IMR-90 (cell line): ENCODE measurements around the gene FLT1. TPM values are rescaled to one million over a fixed set of nuclear protein-coding genes. Genes with fewer than 3 reads are reported as not detected.

Experiments used
- ATAC-seq: fragments of 200-7000 bp; cut with Tn5 transposase; 2 replicates; pipeline ENCODE4 v1.9.1; 2020; ENCODE audit warnings: low read depth, mild to moderate bottlenecking, moderate library complexity
- BruUV-seq: library from RNA; stranded (reverse); fragments of 400-500 nt; replicated peaks from 2 replicates; lab custom pipeline; 2021; lab: Mats Ljungman, UMichigan
- CTCF ChIA-PET: fragments of 300-600 bp; formaldehyde crosslinking; extraction: SDS; loops from one replicate; lab custom pipeline; 2021; ENCODE audit warnings: antibody characterized with exemption; lab: Yijun Ruan, JAX
- POLR2A ChIA-PET: fragments of 300-600 bp; sonication (Branson Sonifier 250); formaldehyde crosslinking; loops from one replicate; lab custom pipeline; 2022; ENCODE audit warnings: antibody characterized with exemption; ENCODE audit not compliant: unreplicated experiment; lab: Charles Lee
- DNase-seq: peaks from one replicate; pipeline ENCODE4 v3.0.0; 2013
- H2AFZ ChIP-seq: replicated peaks from 2 replicates; pipeline ENCODE3; 2013; ENCODE audit warnings: low read length, mild to moderate bottlenecking; ENCODE audit not compliant: poor library complexity
- H2AK5ac ChIP-seq: 2 replicates; pipeline ENCODE4 v1.6.1; 2013; ENCODE audit warnings: low read depth, low read length, inconsistent platforms
- H2AK9ac ChIP-seq: replicated peaks from 2 replicates; pipeline ENCODE3; 2013; ENCODE audit warnings: mild to moderate bottlenecking, low read depth, low read length, moderate library complexity; ENCODE audit not compliant: poor library complexity
- H2BK120ac ChIP-seq: 2 replicates; pipeline ENCODE4 v1.6.1; 2013; ENCODE audit warnings: low read depth, low read length, inconsistent platforms
- H2BK15ac ChIP-seq: 3 replicates; pipeline ENCODE4 v1.6.1; 2013; ENCODE audit warnings: low read depth, low read length, inconsistent platforms
- H2BK20ac ChIP-seq: 2 replicates; pipeline ENCODE4 v1.6.1; 2013; ENCODE audit warnings: low read depth, mild to moderate bottlenecking, inconsistent platforms, low read length, moderate library complexity
- H2BK5ac ChIP-seq: 2 replicates; pipeline ENCODE4 v1.6.1; 2013; ENCODE audit warnings: mild to moderate bottlenecking, low read depth, low read length, inconsistent platforms; ENCODE audit not compliant: poor library complexity, severe bottlenecking
- H3K14ac ChIP-seq: replicated peaks from 2 replicates; pipeline ENCODE4 v1.6.1; 2013; ENCODE audit warnings: low read depth, low read length, inconsistent platforms
- H3K18ac ChIP-seq: 2 replicates; pipeline ENCODE4 v1.6.1; 2013; ENCODE audit warnings: low read depth, low read length, control low read depth
- H3K23ac ChIP-seq: 2 replicates; pipeline ENCODE4 v1.6.1; 2013; ENCODE audit warnings: low read depth, low read length, inconsistent platforms
- H3K27ac ChIP-seq: 2 replicates; pipeline ENCODE4 v1.5.1; 2013; ENCODE audit warnings: mild to moderate bottlenecking, control low read depth, low read length; ENCODE audit not compliant: insufficient read depth
- H3K27me3 ChIP-seq: 2 replicates; pipeline ENCODE4 v1.6.1; 2013; ENCODE audit warnings: low read length; ENCODE audit not compliant: control insufficient read depth, insufficient read depth
- H3K36me3 ChIP-seq: 2 replicates; pipeline ENCODE4 v1.6.1; 2013; ENCODE audit warnings: low read length, mixed read lengths; ENCODE audit not compliant: control insufficient read depth, insufficient read depth
- H3K4ac ChIP-seq: 2 replicates; pipeline ENCODE4 v1.6.1; 2013; ENCODE audit warnings: low read depth, low read length, inconsistent platforms
- H3K4me1 ChIP-seq: 2 replicates; pipeline ENCODE4 v1.6.1; 2013; ENCODE audit warnings: low read length, mixed read lengths; ENCODE audit not compliant: control insufficient read depth, insufficient read depth
- H3K4me2 ChIP-seq: 2 replicates; pipeline ENCODE4 v1.6.1; 2013; ENCODE audit warnings: low read depth, mild to moderate bottlenecking, control low read depth, low read length, moderate library complexity
- H3K4me3 ChIP-seq: 2 replicates; pipeline ENCODE4 v1.5.1; 2013; ENCODE audit warnings: low read depth, mild to moderate bottlenecking, control low read depth, low read length, moderate library complexity; ENCODE audit not compliant: insufficient read depth
- H3K56ac ChIP-seq: 2 replicates; pipeline ENCODE4 v1.6.1; 2013; ENCODE audit warnings: low read length, inconsistent platforms; ENCODE audit not compliant: insufficient read depth; ENCODE audit errors: extremely low read depth
- H3K79me1 ChIP-seq, 2 experiments: 2 replicates each; pipeline ENCODE4 v1.6.1; 2013; ENCODE audit warnings: low read length in 2 of 2, inconsistent platforms in 1 of 2, low read depth in 1 of 2
- H3K9ac ChIP-seq: 2 replicates; pipeline ENCODE4 v1.6.1; 2013; ENCODE audit warnings: low read depth, low read length, control low read depth
- H3K9me1 ChIP-seq: 2 replicates; pipeline ENCODE4 v1.6.1; 2013; ENCODE audit warnings: low read length, inconsistent platforms; ENCODE audit not compliant: insufficient read depth
- H3K9me3 ChIP-seq: 2 replicates; pipeline ENCODE4 v1.6.1; 2013; ENCODE audit warnings: low read length; ENCODE audit not compliant: control insufficient read depth, insufficient read depth
- H4K20me1 ChIP-seq: 2 replicates; pipeline ENCODE4 v1.6.1; 2013; ENCODE audit warnings: low read length, inconsistent platforms; ENCODE audit not compliant: insufficient read depth
- H4K5ac ChIP-seq: 2 replicates; pipeline ENCODE4 v1.6.1; 2013; ENCODE audit warnings: mild to moderate bottlenecking, low read depth, low read length, control low read depth
- H4K8ac ChIP-seq, 2 experiments: 2 replicates each; pipeline ENCODE4 v1.6.1; 2013; ENCODE audit warnings: low read depth in 2 of 2, low read length in 2 of 2, control low read depth in 1 of 2, inconsistent platforms in 1 of 2
- H4K91ac ChIP-seq: 2 replicates; pipeline ENCODE4 v1.6.1; 2013; ENCODE audit warnings: low read depth, low read length, inconsistent platforms; ENCODE audit not compliant: insufficient read depth
- BHLHE40 ChIP-seq: fragments of 150-350 bp; IDR thresholded peaks from 2 replicates; pipeline ENCODE4 v1.6.1; 2016; ENCODE audit warnings: mild to moderate bottlenecking, low read depth, low read length
- CEBPB ChIP-seq: IDR thresholded peaks from 2 replicates; pipeline ENCODE4 v1.6.1; 2012; ENCODE audit warnings: low read depth, low read length, improper control_type of control experiment
- CHD1 ChIP-seq: IDR thresholded peaks from 2 replicates; pipeline ENCODE4 v1.6.1; 2012; ENCODE audit warnings: low read depth, low read length, improper control_type of control experiment
- CTCF ChIP-seq: conservative IDR thresholded peaks from 2 replicates; pipeline ENCODE4 v1.5.1; 2012; ENCODE audit warnings: mild to moderate bottlenecking, low read depth, low read length, improper control_type of control experiment
- ELK1 ChIP-seq: fragments of 150-350 bp; IDR thresholded peaks from 2 replicates; pipeline ENCODE4 v1.6.1; 2016; ENCODE audit warnings: low read depth, mild to moderate bottlenecking, low read length, moderate library complexity, borderline replicate concordance
- FOS ChIP-seq: fragments of 150-350 bp; IDR thresholded peaks from 2 replicates; pipeline ENCODE4 v1.6.1; 2016; ENCODE audit warnings: low read depth, low read length
- MAFK ChIP-seq: IDR thresholded peaks from 2 replicates; pipeline ENCODE4 v1.6.1; 2012; ENCODE audit warnings: low read depth, low read length, improper control_type of control experiment
- MAZ ChIP-seq: IDR thresholded peaks from 2 replicates; pipeline ENCODE4 v1.6.1; 2012; ENCODE audit warnings: low read depth, mild to moderate bottlenecking, low read length, improper control_type of control experiment, moderate library complexity, borderline replicate concordance
- MXI1 ChIP-seq: IDR thresholded peaks from 2 replicates; pipeline ENCODE4 v1.6.1; 2012; ENCODE audit warnings: low read depth, mild to moderate bottlenecking, low read length, moderate library complexity, borderline replicate concordance
- NFE2L2 ChIP-seq: fragments of 150-350 bp; IDR thresholded peaks from 2 replicates; pipeline ENCODE4 v1.6.1; 2016; ENCODE audit warnings: low read depth, mild to moderate bottlenecking, low read length
- POLR2A ChIP-seq: IDR thresholded peaks from 2 replicates; pipeline ENCODE4 v1.6.1; 2012; ENCODE audit warnings: mild to moderate bottlenecking, low read depth, low read length
- RAD21 ChIP-seq: IDR thresholded peaks from 2 replicates; pipeline ENCODE4 v1.6.1; 2012; ENCODE audit warnings: low read length, improper control_type of control experiment
- RCOR1 ChIP-seq: IDR thresholded peaks from 2 replicates; pipeline ENCODE4 v1.6.1; 2012; ENCODE audit warnings: mild to moderate bottlenecking, low read length, improper control_type of control experiment; ENCODE audit not compliant: insufficient replicate concordance
- RFX5 ChIP-seq: IDR thresholded peaks from 2 replicates; pipeline ENCODE4 v1.8.0; 2012; ENCODE audit warnings: low read depth, mild to moderate bottlenecking, low read length, moderate library complexity
- SMC3 ChIP-seq: fragments of 150-350 bp; IDR thresholded peaks from 2 replicates; pipeline ENCODE4 v1.6.1; 2016; ENCODE audit warnings: low read depth, mild to moderate bottlenecking, antibody characterized with exemption, low read length, moderate library complexity
- USF2 ChIP-seq: fragments of 150-350 bp; IDR thresholded peaks from 2 replicates; pipeline ENCODE4 v1.6.1; 2017; ENCODE audit warnings: mild to moderate bottlenecking, antibody characterized with exemption, low read length, low read depth
- WGBS, 2 experiments: methylation state at CpG; one replicate each; pipeline versions ENCODE4 v1.1.5 to v1.1.7; 2013; ENCODE audit warnings: missing lambda C conversion rate in 2 of 2; ENCODE audit not compliant: insufficient read length in 1 of 2; ENCODE audit errors: extremely low coverage in 2 of 2; 5-methylcytosine and 5-hydroxymethylcytosine counted together
- dilution Hi-C: fragments of 300-500 bp; cut with HindIII; formaldehyde crosslinking; loops from one replicate; pipeline ENCODE4 v1.14.3; 2018; ENCODE audit warnings: low sequenced_read_pairs; ENCODE audit not compliant: unreplicated experiment
- in situ Hi-C: fragments of 300-500 bp; cut with MboI; formaldehyde crosslinking; loops from 3 replicates; pipeline ENCODE4 v1.14.3; 2019; ENCODE audit warnings: low sequenced_read_pairs, inconsistent platforms, mixed read lengths
- intact Hi-C: fragments of 100-400 bp; cut with micrococcal nuclease; formaldehyde crosslinking; loops from 2 replicates; pipeline ENCODE4 v1.10.0; 2022
- polyA plus RNA-seq, 3 experiments: library from polyadenylated mRNA; depleted of rRNA; stranded (reverse); fragments of >200 nt; gene quantifications; 2 replicates each; pipeline ENCODE4 v1.2.3, GENCODE V29; 2012; ENCODE audit warnings: low replicate concordance in 1 of 3
- total RNA-seq: library from RNA; depleted of rRNA; stranded (reverse); fragments of >200 nt; gene quantifications from 2 replicates; pipeline ENCODE4 v1.2.3, GENCODE V29; 2012

The FLT1 gene
- total and polyA plus RNA-seq, 2 of the 4 experiments (the other 2 are of a cell fraction): 4.5 to 10.4 TPM

GRCh38 chr13:28469316-28469715, 25.6 kb downstream of the FLT1 start:
- no peak overlapping the region for H4K8ac ChIP-seq
- peak overlapping the region; percentile 11; the same call in 1 of the 2 replicates for H2AK5ac ChIP-seq
- H3K9me1 ChIP-seq: peaks cover 7% of the 10 kb centered on the region
- H2AFZ ChIP-seq: no peak overlapping the region
- DNase-seq: no peak
- H2BK15ac ChIP-seq: no peak overlapping the region
- H3K4me3 ChIP-seq: no peak overlapping the region
- no peak overlapping the region; the same call in 1 of the 2 replicates for H2BK20ac ChIP-seq
- ATAC-seq: no peak
- H3K27me3 ChIP-seq: no peaks in the 10 kb centered on the region
- H3K4ac ChIP-seq: no peak overlapping the region
- H3K79me1 ChIP-seq: peaks cover 16 to 31% of the 10 kb centered on the region in 2 experiments
- no CpG with 5 or more reads among the region's 6 CpGs for WGBS, 2 experiments
- CTCF ChIA-PET: no interaction called here
- H3K4me2 ChIP-seq: no peak overlapping the region
- H4K91ac ChIP-seq: no peak overlapping the region
- no peak overlapping the region for H3K18ac ChIP-seq
- dilution Hi-C loops (no loop called here), intact Hi-C loops (no loop called here), in situ Hi-C loops (no loop called here)
- no peak overlapping the region for H3K56ac ChIP-seq
- no peak overlapping the region for H3K9ac ChIP-seq
- H3K27ac ChIP-seq: no peak overlapping the region
- H2AK9ac ChIP-seq: no peak overlapping the region
- BruUV-seq: no TSS peak
- peaks cover 2% of the 10 kb centered on the region; the same call in 1 of the 2 replicates for H3K4me1 ChIP-seq
- no peaks in the 10 kb centered on the region for H3K36me3 ChIP-seq
- H3K9me3 ChIP-seq: no peaks in the 10 kb centered on the region
- H3K14ac ChIP-seq: no peak overlapping the region
- H3K23ac ChIP-seq: no peak overlapping the region
- POLR2A ChIA-PET: no interaction called here
- no peak overlapping the region for H4K5ac ChIP-seq
- H2BK5ac ChIP-seq: no peak overlapping the region
- no peak overlapping the region for H2BK120ac ChIP-seq
- no peaks in the 10 kb centered on the region for H4K20me1 ChIP-seq
- TF ChIP-seq MAFK (no peak), MAZ (no peak), ELK1 (no peak), FOS (no peak), SMC3 (no peak), CEBPB (no peak), CTCF (no peak), RCOR1 (no peak), NFE2L2 (no peak), RFX5 (no peak), USF2 (no peak), MXI1 (no peak), RAD21 (no peak), POLR2A (no peak), BHLHE40 (no peak), CHD1 (no peak)
